B cell (primary cell): ENCODE measurements around the gene RNF167. TPM values are rescaled to one million over a fixed set of nuclear protein-coding genes. Genes with fewer than 3 reads are reported as not detected.
A peak's percentile ranks its signal among the peaks of the same experiment; 100 is the strongest.

Source experiments
- ATAC-seq: fragments of 200-7000 bp; cut with Tn5 transposase; one replicate; pipeline ENCODE4 v1.10.0; 2021; ENCODE audit warnings: low read depth, mild to moderate bottlenecking, moderate number of reproducible peaks, moderate library complexity
- CTCF ChIA-PET: fragments of 350-600 bp; sonication (Branson Sonifier 250); formaldehyde crosslinking; loops from one replicate; lab custom pipeline; 2021; ENCODE audit warnings: antibody characterized with exemption, inconsistent platforms; lab: Charles Lee
- POLR2A ChIA-PET: fragments of 350-600 bp; sonication (Branson Sonifier 250); formaldehyde crosslinking; loops from one replicate; lab custom pipeline; 2021; ENCODE audit warnings: antibody characterized with exemption; lab: Charles Lee
- DNase-seq: peaks from one replicate; pipeline ENCODE4 v3.0.0; 2013
- H2AFZ ChIP-seq: 2 replicates; pipeline ENCODE4 v1.6.1; 2012; ENCODE audit warnings: mild to moderate bottlenecking, low read depth, low read length; ENCODE audit not compliant: insufficient read depth, poor library complexity, severe bottlenecking
- H3K27ac ChIP-seq, 2 donors: 1 replicate in 1 of 2; 2 replicates in 1 of 2; pipeline ENCODE4 v1.5.1; 2012 to 2013; ENCODE audit warnings: low read length in 2 of 2, mild to moderate bottlenecking in 2 of 2, moderate library complexity in 1 of 2
- H3K27me3 ChIP-seq, 4 experiments: fragments of 200-600 bp in 1 of 4; sonication (generic) in 1 of 4; replicated peaks in 1 of 4; 1 replicate in 2 of 4; 2 replicates in 2 of 4; pipeline versions ENCODE4 v1.6.1 to v1.7.0; 2013 to 2016; ENCODE audit warnings: low read length in 3 of 4, mild to moderate bottlenecking in 2 of 4, mixed read lengths in 1 of 4, moderate library complexity in 1 of 4; ENCODE audit not compliant: insufficient read depth in 4 of 4, control insufficient read depth in 3 of 4; ENCODE audit errors: control extremely low read depth in 1 of 4
- H3K36me3 ChIP-seq, 2 experiments: replicated peaks in 1 of 2; 1 replicate in 1 of 2; 2 replicates in 1 of 2; pipeline versions ENCODE4 v1.6.1 to v1.7.1; 2013; ENCODE audit warnings: low read length in 1 of 2; ENCODE audit not compliant: insufficient read depth in 2 of 2, control insufficient read depth in 1 of 2; ENCODE audit errors: control extremely low read depth in 1 of 2, extremely low read depth in 1 of 2
- H3K4me1 ChIP-seq, 2 donors: fragments of 200-600 bp in 1 of 2; sonication (generic) in 1 of 2; 1 replicate in 1 of 2; 2 replicates in 1 of 2; pipeline versions ENCODE4 v1.5.1 to v1.6.1; 2013 to 2017; ENCODE audit warnings: low read length in 2 of 2; ENCODE audit not compliant: control insufficient read depth in 2 of 2, insufficient read depth in 2 of 2
- H3K4me2 ChIP-seq: replicated peaks from 2 replicates; pipeline ENCODE3; 2012; ENCODE audit warnings: mild to moderate bottlenecking, low read depth, low read length; ENCODE audit not compliant: poor library complexity, severe bottlenecking
- H3K4me3 ChIP-seq, 5 experiments: fragments of 200-600 bp in 1 of 5; sonication (generic) in 1 of 5; 1 replicate in 3 of 5; 2 replicates in 2 of 5; pipeline versions ENCODE4 v1.5.1 to v1.7.0; 2011 to 2016; ENCODE audit warnings: low read length in 4 of 5, mild to moderate bottlenecking in 4 of 5, low read depth in 2 of 5, control low read depth in 1 of 5, moderate library complexity in 1 of 5; ENCODE audit not compliant: insufficient read depth in 1 of 5; ENCODE audit errors: control extremely low read depth in 1 of 5, extremely low read depth in 1 of 5
- H3K79me2 ChIP-seq: fragments of 200-600 bp; sonication (generic); one replicate; pipeline ENCODE4 v1.6.0; 2016; ENCODE audit warnings: low read length; ENCODE audit not compliant: control insufficient read depth, insufficient read depth
- H3K9ac ChIP-seq: fragments of 200-600 bp; sonication (generic); 2 replicates; pipeline ENCODE4 v1.6.1; 2017; ENCODE audit warnings: mild to moderate bottlenecking, low read length, moderate library complexity
- H3K9me3 ChIP-seq, 3 donors: one replicate each; pipeline versions ENCODE4 v1.6.1 to v1.7.1; 2013; ENCODE audit warnings: low read length in 2 of 3; ENCODE audit not compliant: control insufficient read depth in 2 of 3, insufficient read depth in 1 of 3; ENCODE audit errors: control extremely low read depth in 1 of 3
- H4K20me1 ChIP-seq: 2 replicates; pipeline ENCODE4 v1.6.0; 2012; ENCODE audit warnings: mild to moderate bottlenecking, low read length; ENCODE audit not compliant: insufficient read depth, control insufficient read depth, poor library complexity, severe bottlenecking
- H3K27ac Mint-ChIP-seq: one replicate; pipeline ENCODE4 v1.8.0; 2021; ENCODE audit warnings: mixed read lengths
- H3K27me3 Mint-ChIP-seq: one replicate; pipeline ENCODE4 v1.8.0; 2021; ENCODE audit warnings: mixed read lengths
- H3K4me1 Mint-ChIP-seq: one replicate; pipeline ENCODE4 v1.8.0; 2021; ENCODE audit warnings: mixed read lengths
- H3K4me3 Mint-ChIP-seq: one replicate; pipeline ENCODE4 v1.8.0; 2021; ENCODE audit warnings: mixed read lengths
- H3K9me3 Mint-ChIP-seq: one replicate; pipeline ENCODE4 v1.8.0; 2022; ENCODE audit warnings: mixed read lengths; ENCODE audit not compliant: insufficient read depth
- EZH2 ChIP-seq: IDR thresholded peaks from 2 replicates; pipeline ENCODE4 v1.6.1; 2012; ENCODE audit warnings: borderline replicate concordance, low read depth, mild to moderate bottlenecking, moderate library complexity, low read length; ENCODE audit not compliant: insufficient read depth, poor library complexity, severe bottlenecking
- WGBS: methylation state at CpG from one replicate; pipeline ENCODE4 v1.1.5; 2013; ENCODE audit warnings: missing lambda C conversion rate; ENCODE audit not compliant: insufficient coverage; 5-methylcytosine and 5-hydroxymethylcytosine counted together
- intact Hi-C: fragments of 100-400 bp; cut with micrococcal nuclease; formaldehyde crosslinking; loops from one replicate; pipeline ENCODE4 v1.10.0; 2022
- polyA plus RNA-seq: library from polyadenylated mRNA; depleted of rRNA; stranded (reverse); fragments of >200 nt; gene quantifications from 2 replicates; pipeline ENCODE4 v1.2.3, GENCODE V29; 2012
- total RNA-seq, 2 donors: library from RNA; stranded (reverse); fragments of 120-200 nt in 1 of 2; gene quantifications; 1 replicate in 1 of 2; 2 replicates in 1 of 2; pipeline versions ENCODE4 v1.2.3 to v1.2.4, GENCODE V29; 2013 to 2022
- TF ChIP-seq, protein P1 (sequence below): fragments of 200-600 bp; IDR thresholded peaks from one replicate; pipeline ENCODE4 v1.8.0; 2022; ENCODE audit warnings: antibody characterized with exemption, mild to moderate bottlenecking

Gene RNF167
- total and polyA plus RNA-seq, 2 donors (not counting 1 experiment from before 2014, with no cell fraction given), result 143 to 186 TPM

DNA sequence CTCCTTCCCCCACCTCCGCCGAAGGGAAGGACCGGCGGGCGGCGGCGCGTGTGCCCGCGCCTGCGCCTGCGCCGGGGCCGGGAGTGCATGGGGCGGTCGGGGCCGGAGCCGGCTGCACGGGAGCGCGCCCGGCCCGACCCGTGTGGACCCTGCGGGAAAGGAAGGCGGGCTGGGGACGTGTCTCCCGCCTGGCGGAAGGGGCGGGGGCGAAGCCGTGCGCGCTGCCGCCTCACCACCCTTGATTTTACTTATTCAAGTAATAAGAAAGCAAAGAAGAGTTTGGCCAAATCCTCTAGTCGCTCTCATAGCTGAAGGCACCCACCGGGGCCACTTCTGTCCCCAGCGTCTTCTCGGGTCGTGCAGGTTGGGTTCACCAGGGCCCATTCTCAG lies 8.9 kb downstream of the RNF167 start:
- Histone ChIP-seq H3K36me3 (peaks cover 0 to 28% of the 10 kb centered on the region in 2 experiments), H3K9me3 (no peaks in the 10 kb centered on the region), H2AFZ (peak overlapping the region; percentile 97), H3K4me2 (peak overlapping the region; percentile 98), H3K79me2 (peaks cover 45% of the 10 kb centered on the region), H3K9ac (peak overlapping the region; percentile 97), H3K4me3 (peak overlapping the region; percentile 59 to 99 (median 96)), H3K4me1 (peaks cover 37 to 45% of the 10 kb centered on the region in 2 donors), H3K27ac (peak overlapping the region; percentile 73 to 93), H4K20me1 (peaks cover 42% of the 10 kb centered on the region), H3K27me3 (no peaks in the 10 kb centered on the region)
- Mint-ChIP-seq H3K27me3 (no peaks in the 10 kb centered on the region), H3K27ac (peak overlapping the region; percentile 99), H3K4me1 (peaks cover 46% of the 10 kb centered on the region), H3K9me3 (no peaks in the 10 kb centered on the region), H3K4me3 (peak overlapping the region; percentile 98)
- DNase-seq, result peak; percentile 90
- intact Hi-C loops, result loop anchor here (1.0 to 10.0 kb wide), 11 partner anchors 9 to 987 kb away; partner anchors contain the start of genes ARRB2, ATP2A3, CAMTA2 and INCA1
- no peak for TF ChIP-seq EZH2
- TF ChIP-seq, protein P1, sequence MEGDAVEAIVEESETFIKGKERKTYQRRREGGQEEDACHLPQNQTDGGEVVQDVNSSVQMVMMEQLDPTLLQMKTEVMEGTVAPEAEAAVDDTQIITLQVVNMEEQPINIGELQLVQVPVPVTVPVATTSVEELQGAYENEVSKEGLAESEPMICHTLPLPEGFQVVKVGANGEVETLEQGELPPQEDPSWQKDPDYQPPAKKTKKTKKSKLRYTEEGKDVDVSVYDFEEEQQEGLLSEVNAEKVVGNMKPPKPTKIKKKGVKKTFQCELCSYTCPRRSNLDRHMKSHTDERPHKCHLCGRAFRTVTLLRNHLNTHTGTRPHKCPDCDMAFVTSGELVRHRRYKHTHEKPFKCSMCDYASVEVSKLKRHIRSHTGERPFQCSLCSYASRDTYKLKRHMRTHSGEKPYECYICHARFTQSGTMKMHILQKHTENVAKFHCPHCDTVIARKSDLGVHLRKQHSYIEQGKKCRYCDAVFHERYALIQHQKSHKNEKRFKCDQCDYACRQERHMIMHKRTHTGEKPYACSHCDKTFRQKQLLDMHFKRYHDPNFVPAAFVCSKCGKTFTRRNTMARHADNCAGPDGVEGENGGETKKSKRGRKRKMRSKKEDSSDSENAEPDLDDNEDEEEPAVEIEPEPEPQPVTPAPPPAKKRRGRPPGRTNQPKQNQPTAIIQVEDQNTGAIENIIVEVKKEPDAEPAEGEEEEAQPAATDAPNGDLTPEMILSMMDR, result no peak
- CTCF ChIA-PET, result interaction anchor here (1.1 to 3.0 kb wide), 3 partner anchors 9 to 39 kb away, joined by 3 to 16 read pairs (median 8); partner anchors contain the start of genes RNF167, SLC25A11 and SPAG7
- POLR2A ChIA-PET, result interaction anchor here (0.5 to 4.9 kb wide), 11 partner anchors 9 to 985 kb away, joined by 3 to 81 read pairs (median 4); partner anchors contain the start of genes INCA1, KIF1C, RNF167 and SLC25A11
- 0% methylated on average over 38 of the region's 40 CpGs for WGBS
- ATAC-seq, result peak; percentile 50
